GM12878 (cell line): ENCODE data around the gene FNDC11. TPM values are rescaled to one million over a fixed set of nuclear protein-coding genes. Genes with fewer than 3 reads are reported as not detected.

Experiments
- ATAC-seq: fragments of 200-7000 bp; cut with Tn5 transposase; 3 replicates; pipeline ENCODE4 v1.9.1; 2020; ENCODE audit warnings: mild to moderate bottlenecking, moderate library complexity
- BruUV-seq: library from RNA; stranded (reverse); fragments of 400-500 nt; replicated peaks from 2 replicates; lab custom pipeline; 2021; lab: Mats Ljungman, UMichigan
- CTCF ChIA-PET: fragments of 300-600 bp; sonication (Branson Sonifier 250); formaldehyde crosslinking; extraction: SDS; loops from one replicate; lab custom pipeline; 2021; ENCODE audit warnings: inconsistent platforms; lab: Yijun Ruan, JAX
- POLR2A ChIA-PET: fragments of 350-600 bp; formaldehyde crosslinking; extraction: SDS; loops from one replicate; lab custom pipeline; 2021; ENCODE audit warnings: inconsistent platforms; lab: Charles Lee
- RAD21 ChIA-PET: fragments of 300-600 bp; sonication (Branson Sonifier 250); formaldehyde crosslinking; loops from one replicate; lab custom pipeline; 2023; ENCODE audit warnings: antibody characterized with exemption; ENCODE audit not compliant: unreplicated experiment; lab: Charles Lee
- SMC1A ChIA-PET: fragments of 300-600 bp; sonication (Branson Sonifier 250); formaldehyde crosslinking; loops from one replicate; lab custom pipeline; 2023; ENCODE audit not compliant: unreplicated experiment, uncharacterized antibody; lab: Charles Lee
- DNase-seq: peaks from one replicate; pipeline ENCODE4 v3.0.0-alpha.2; 2011; ENCODE audit warnings: low read depth, low spot score
- FAIRE-seq: peaks from 3 replicates; lab custom pipeline; 2011; peaks lifted over from hg19 to GRCh38; lab: Jason Lieb, UNC
- H2AFZ ChIP-seq: 2 replicates; pipeline ENCODE4 v1.6.0; 2011; ENCODE audit warnings: low read depth, low read length, control low read depth; ENCODE audit not compliant: control insufficient read depth
- H3K27ac ChIP-seq: 2 replicates; pipeline ENCODE4 v1.5.1; 2011; ENCODE audit warnings: control low read depth; ENCODE audit not compliant: control insufficient read depth, insufficient read depth
- H3K27me3 ChIP-seq, 2 experiments: replicated peaks in 1 of 2; 2 replicates each; pipeline versions ENCODE4 v1.6.0 to v1.6.1; 2011; ENCODE audit warnings: low read length in 1 of 2; ENCODE audit not compliant: control insufficient read depth in 2 of 2, insufficient read depth in 2 of 2
- H3K36me3 ChIP-seq, 2 experiments: 2 replicates each; pipeline ENCODE4 v1.5.1; 2011; ENCODE audit warnings: low read length in 1 of 2; ENCODE audit not compliant: control insufficient read depth in 2 of 2, insufficient read depth in 2 of 2
- H3K4me1 ChIP-seq: 2 replicates; pipeline ENCODE4 v1.6.1; 2011; ENCODE audit warnings: mild to moderate bottlenecking, low read length, moderate library complexity, mixed read lengths; ENCODE audit not compliant: control insufficient read depth, insufficient read depth
- H3K4me2 ChIP-seq: 2 replicates; pipeline ENCODE4 v1.6.0; 2011; ENCODE audit warnings: control low read depth; ENCODE audit not compliant: control insufficient read depth, insufficient read depth
- H3K4me3 ChIP-seq: fragments of 200-600 bp; sonication (generic); 2 replicates; pipeline ENCODE4 v1.5.1; 2016
- H3K79me2 ChIP-seq: 2 replicates; pipeline ENCODE4 v1.6.0; 2011; ENCODE audit warnings: low read length; ENCODE audit not compliant: control insufficient read depth, insufficient read depth
- H3K9ac ChIP-seq: 2 replicates; pipeline ENCODE4 v1.8.0; 2011; ENCODE audit warnings: low read length, control low read depth, mixed read lengths; ENCODE audit not compliant: control insufficient read depth, insufficient read depth
- H3K9me3 ChIP-seq: replicated peaks from 3 replicates; pipeline ENCODE4 v1.5.1; 2011; ENCODE audit warnings: mild to moderate bottlenecking, low read length; ENCODE audit not compliant: control insufficient read depth, insufficient read depth
- H4K20me1 ChIP-seq: 2 replicates; pipeline ENCODE4 v1.6.0; 2011; ENCODE audit not compliant: control insufficient read depth, insufficient read depth
- BACH1 ChIP-seq: fragments of 450-650 bp; IDR thresholded peaks from 2 replicates; pipeline ENCODE4 v1.6.1; 2017; ENCODE audit warnings: mild to moderate bottlenecking, borderline replicate concordance
- BMI1 ChIP-seq: fragments of 450-650 bp; IDR thresholded peaks from 2 replicates; pipeline ENCODE4 v1.6.1; 2016; ENCODE audit warnings: mild to moderate bottlenecking, moderate library complexity, borderline replicate concordance
- EED ChIP-seq: sonication (generic); IDR thresholded peaks from 2 replicates; pipeline ENCODE4 v1.6.1; 2016; ENCODE audit warnings: antibody characterized with exemption, low read depth
- JUND ChIP-seq: IDR thresholded peaks from 2 replicates; pipeline ENCODE4 v1.6.1; 2012; ENCODE audit warnings: low read depth, mild to moderate bottlenecking, low read length, improper control_type of control experiment, moderate library complexity
- POLR2A ChIP-seq: IDR thresholded peaks from 2 replicates; pipeline ENCODE4 v1.6.1; 2011; ENCODE audit warnings: low read depth, mild to moderate bottlenecking, low read length
- SMARCA5 ChIP-seq: fragments of 450-650 bp; IDR thresholded peaks from 2 replicates; pipeline ENCODE4 v1.6.1; 2017; ENCODE audit warnings: mild to moderate bottlenecking
- STAT3 ChIP-seq: IDR thresholded peaks from 2 replicates; pipeline ENCODE4 v1.6.1; 2011; ENCODE audit warnings: low read depth, low read length, improper control_type of control experiment
- ZBTB33 ChIP-seq: fragments of 450-650 bp; IDR thresholded peaks from 2 replicates; pipeline ENCODE4 v1.6.1; 2017; ENCODE audit warnings: mild to moderate bottlenecking
- ZNF274 ChIP-seq: IDR thresholded peaks from one replicate; pipeline ENCODE4 v1.8.0; 2011; ENCODE audit not compliant: insufficient read length, insufficient read depth
- ZNF622 ChIP-seq: fragments of 450-650 bp; IDR thresholded peaks from 2 replicates; pipeline ENCODE4 v1.6.1; 2017; ENCODE audit warnings: mild to moderate bottlenecking, inconsistent platforms
- WGBS: methylation state at CpG from one replicate; pipeline ENCODE4 v1.1.6; 2016; ENCODE audit warnings: low lambda C conversion rate; ENCODE audit not compliant: insufficient replicate concordance, insufficient coverage; ENCODE audit errors: missing lambda C conversion rate; 5-methylcytosine and 5-hydroxymethylcytosine counted together
- in situ Hi-C: fragments of 300-500 bp; cut with MboI; formaldehyde crosslinking; loops from 9 replicates; pipeline ENCODE4 v1.14.3; 2018; ENCODE audit warnings: mixed read lengths
- intact Hi-C: fragments of 100-400 bp; cut with micrococcal nuclease; formaldehyde crosslinking; loops from one replicate; pipeline ENCODE4 v1.14.2; 2022; ENCODE audit not compliant: unreplicated experiment
- polyA plus RNA-seq, 11 experiments: library from polyadenylated mRNA; depleted of rRNA in 4 of 11; unstranded in 6 of 11; stranded (reverse) in 5 of 11; fragments of >200 nt; fragmentation: Nextera tagmentation in 4 of 11; fragmentation: Illumina TruSeq in 1 of 11; extraction: Ambion mirVana in 4 of 11; extraction: Trizol in 1 of 11; gene quantifications; 1 replicate in 1 of 11; 2 replicates in 10 of 11; pipeline versions ENCODE4 v1.2.1 to v1.2.3, GENCODE V29; 2011 to 2016; ENCODE audit warnings: inconsistent platforms in 2 of 11, missing spikeins in 2 of 11, low read depth in 1 of 11
- total RNA-seq, 4 experiments: library from RNA; depleted of rRNA in 3 of 4; stranded (reverse); fragments of >200 nt in 3 of 4; fragmentation: Illumina TruSeq in 1 of 4; extraction: Trizol in 1 of 4; gene quantifications; 2 replicates each; pipeline versions ENCODE4 v1.2.1 to v1.2.3, GENCODE V29; 2013 to 2021

The FNDC11 gene
- total and polyA plus RNA-seq, 10 of the 15 experiments (the other 5 are each of a cell fraction or from before 2014, with no cell fraction given): 0.09 to 0.72 (median 0.34) TPM; not detected in 2

- Histone ChIP-seq H3K4me1 (peaks cover 4% of the 10 kb centered on the region), H3K36me3 (peaks cover 0 to 2% of the 10 kb centered on the region in 2 experiments; a peak in 1 of 4 replicates), H3K4me2 (peak overlapping the region; percentile 42; the same call in 1 of the 2 replicates), H3K4me3 (no peak overlapping the region), H2AFZ (no peak overlapping the region), H3K27ac (no peak overlapping the region), H4K20me1 (no peaks in the 10 kb centered on the region), H3K9me3 (peaks cover 4% of the 10 kb centered on the region; the same call in 2 of the 3 replicates), H3K9ac (no peak overlapping the region), H3K27me3 (no peaks in the 10 kb centered on the region), H3K79me2 (peaks cover 8% of the 10 kb centered on the region)
- no peak for DNase-seq
- ChIA-PET SMC1A (no interaction called here), POLR2A (interaction anchor here (1.1 to 3.8 kb wide), 3 partner anchors 15 to 217 kb away, joined by 3 to 33 read pairs (median 3); partner anchors contain the start of genes HELZ2 and PTK6), CTCF (interaction anchor here (1.2 to 2.1 kb wide), 2 partner anchors 15 to 516 kb away, joined by 3 to 10 read pairs; partner anchors contain the start of gene PTK6), RAD21 (interaction anchor here (2.4 kb wide), 1 partner anchor 15 kb away, joined by 20 read pairs; the partner anchor contains the start of gene PTK6)
- in situ Hi-C loops: no loop called here
- WGBS: 88% methylated on average over 13 of the region's 13 CpGs
- no TSS peak for BruUV-seq
- intact Hi-C loops: no loop called here
- ATAC-seq: no peak
- TF ChIP-seq ZNF622 (no peak), BMI1 (no peak), BACH1 (peak; percentile 51; the same call in 1 of the 2 replicates), POLR2A (peak; percentile 68), ZBTB33 (no peak), SMARCA5 (no peak), ZNF274 (no peak), JUND (no peak), STAT3 (no peak), EED (no peak)
- no peak for FAIRE-seq
Measured at GRCh38 chr20:63522091-63522868, 31.7 kb upstream of the FNDC11 start.
